Astrocyte (in vitro differentiated cells and primary cell): Measurements from ENCODE around the gene ETV7.

Source experiments
- CTCF ChIP-seq: IDR thresholded peaks from 2 replicates; pipeline ENCODE4 v1.5.1; 2011; ENCODE audit warnings: low read depth, mild to moderate bottlenecking, inconsistent platforms, low read length, moderate library complexity; ENCODE audit not compliant: insufficient read depth
- EZH2 ChIP-seq: IDR thresholded peaks from 2 replicates; pipeline ENCODE4 v1.6.1; 2012; ENCODE audit warnings: mild to moderate bottlenecking, low read length, inconsistent platforms; ENCODE audit not compliant: insufficient read depth

DNA sequence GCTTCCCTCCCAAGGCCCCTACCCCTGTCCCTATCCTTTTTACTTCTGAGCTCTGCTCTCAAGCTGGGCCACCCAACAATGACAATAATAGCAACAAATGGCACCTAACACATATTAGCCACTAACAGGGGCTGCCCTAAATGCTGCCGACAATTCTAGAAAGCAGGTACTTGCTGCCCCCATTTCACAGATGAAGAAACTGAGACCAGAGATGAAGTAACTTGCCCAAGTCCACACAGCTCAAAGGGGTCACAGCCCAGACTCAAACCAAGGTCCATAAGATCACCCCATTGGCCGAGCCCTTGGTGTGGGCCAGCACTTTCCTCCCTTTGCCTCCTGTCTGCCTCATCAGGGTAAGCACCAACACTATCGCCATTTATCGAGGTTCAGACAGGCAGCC is 62.8 kb downstream of the ETV7 start:
- no peak for TF ChIP-seq EZH2
- no peak for TF ChIP-seq CTCF
